ENCODE data around the gene POTEF.
A peak's percentile ranks its signal among the peaks of the same experiment; 100 is the strongest.
"Not testable (repeated sequence)": the region's sequence is repeated elsewhere in the genome, so short reads cannot be mapped to it uniquely, and the experiment has no call there.

POTEF gene

DNA sequence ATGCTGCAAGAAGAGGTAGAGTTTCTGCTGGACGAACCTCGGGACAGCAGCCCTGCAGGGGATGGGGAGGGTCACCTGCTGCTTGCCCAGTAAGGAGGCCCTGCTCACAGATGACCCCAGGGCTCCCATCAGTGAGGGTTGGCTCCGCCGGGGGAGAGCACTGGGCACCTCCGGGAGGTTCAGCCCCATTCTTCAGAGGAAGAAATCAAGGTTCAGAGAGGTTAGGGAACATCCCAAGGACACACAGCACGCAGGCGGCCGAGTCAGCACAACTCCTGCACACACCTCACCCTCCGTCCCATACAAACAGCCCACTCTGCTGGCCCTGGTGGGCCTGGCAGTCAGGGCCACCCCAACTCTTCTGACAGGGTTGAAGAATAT, 27.6 kb upstream of the POTEF start:
- no peaks in the 10 kb centered on the region for H4K20me1 ChIP-seq (ENCODE audit: insufficient read depth, low read length)
- no peak overlapping the region for H3K9ac ChIP-seq (ENCODE audit: low read length)
- no peak overlapping the region for H3K4me3 ChIP-seq (ENCODE audit: low read length)
- no peaks in the 10 kb centered on the region for H3K27me3 ChIP-seq (replicated peaks; ENCODE audit: insufficient read depth, low read length)
- H3K27ac ChIP-seq (ENCODE audit: low read length) = no peak overlapping the region
- no peaks in the 10 kb centered on the region for H3K4me1 ChIP-seq (ENCODE audit: low read length)
- DNase-seq = no peak
- no peaks in the 10 kb centered on the region for H3K9me3 ChIP-seq (replicated peaks; ENCODE audit: insufficient read depth, low read length)
- H3K4me2 ChIP-seq (ENCODE audit: low read depth, low read length) = no peak overlapping the region
- no peak overlapping the region for H2AFZ ChIP-seq (ENCODE audit: low read length)
- no peaks in the 10 kb centered on the region for H3K36me3 ChIP-seq (replicated peaks; ENCODE audit: insufficient read depth, low read length)
- no peaks in the 10 kb centered on the region for H3F3A ChIP-seq (ENCODE audit: insufficient read depth, low read length)
- H3K9me2 ChIP-seq (replicated peaks; ENCODE audit: insufficient read depth, low read length) = no peaks in the 10 kb centered on the region
- TF ChIP-seq, protein P1, sequence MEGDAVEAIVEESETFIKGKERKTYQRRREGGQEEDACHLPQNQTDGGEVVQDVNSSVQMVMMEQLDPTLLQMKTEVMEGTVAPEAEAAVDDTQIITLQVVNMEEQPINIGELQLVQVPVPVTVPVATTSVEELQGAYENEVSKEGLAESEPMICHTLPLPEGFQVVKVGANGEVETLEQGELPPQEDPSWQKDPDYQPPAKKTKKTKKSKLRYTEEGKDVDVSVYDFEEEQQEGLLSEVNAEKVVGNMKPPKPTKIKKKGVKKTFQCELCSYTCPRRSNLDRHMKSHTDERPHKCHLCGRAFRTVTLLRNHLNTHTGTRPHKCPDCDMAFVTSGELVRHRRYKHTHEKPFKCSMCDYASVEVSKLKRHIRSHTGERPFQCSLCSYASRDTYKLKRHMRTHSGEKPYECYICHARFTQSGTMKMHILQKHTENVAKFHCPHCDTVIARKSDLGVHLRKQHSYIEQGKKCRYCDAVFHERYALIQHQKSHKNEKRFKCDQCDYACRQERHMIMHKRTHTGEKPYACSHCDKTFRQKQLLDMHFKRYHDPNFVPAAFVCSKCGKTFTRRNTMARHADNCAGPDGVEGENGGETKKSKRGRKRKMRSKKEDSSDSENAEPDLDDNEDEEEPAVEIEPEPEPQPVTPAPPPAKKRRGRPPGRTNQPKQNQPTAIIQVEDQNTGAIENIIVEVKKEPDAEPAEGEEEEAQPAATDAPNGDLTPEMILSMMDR (IDR thresholded peaks at IDR 0.05; ENCODE audit: low read length) = no peak
- TF ChIP-seq EZH2phosphoT487 (IDR thresholded peaks at IDR 0.05; ENCODE audit: low read length) (no peak), EZH2 (optimal IDR thresholded peaks at IDR 0.05; ENCODE audit: low read depth, low read length) (no peak)
- H3K79me2 ChIP-seq (ENCODE audit: low read length) = no peaks in the 10 kb centered on the region

DNA sequence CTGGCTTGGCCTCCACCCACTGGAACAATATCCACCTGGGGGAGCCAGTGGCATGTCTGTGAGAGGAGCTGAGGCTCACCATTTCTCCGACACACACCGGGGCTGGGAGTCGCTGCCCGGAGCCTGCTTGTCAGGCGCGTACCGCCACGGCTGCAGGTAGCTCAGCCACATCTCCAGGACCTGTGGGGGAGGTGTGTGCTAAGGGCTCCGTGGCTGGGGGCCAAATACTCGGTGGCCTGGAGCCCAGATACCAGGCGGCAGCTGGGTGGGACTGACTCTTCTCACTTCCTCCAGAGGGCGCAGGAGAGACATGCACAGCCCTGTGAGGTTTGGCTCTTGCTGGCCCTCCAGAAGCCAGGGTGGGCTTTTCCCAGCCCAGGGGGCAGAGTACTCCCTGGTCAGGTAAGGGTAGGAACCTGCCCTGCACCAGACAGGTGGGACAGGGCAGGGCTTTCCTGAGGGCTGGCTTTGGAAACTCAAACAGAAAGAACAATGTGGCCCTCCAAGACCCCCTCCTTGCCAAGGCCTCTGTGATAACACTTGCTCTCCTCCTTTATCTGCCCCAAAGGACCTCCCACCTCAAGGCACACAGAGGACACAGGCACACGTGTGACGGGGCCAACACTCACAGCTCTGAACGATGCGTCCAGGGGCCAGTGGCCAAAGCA, 27.1 kb upstream of the POTEF start:
- H3K4me2 ChIP-seq (ENCODE audit: low read depth, low read length); H3K27me3 ChIP-seq (replicated peaks; ENCODE audit: insufficient read depth, low read length); H3K36me3 ChIP-seq (replicated peaks; ENCODE audit: insufficient read depth, low read length): not testable (repeated sequence)

DNA sequence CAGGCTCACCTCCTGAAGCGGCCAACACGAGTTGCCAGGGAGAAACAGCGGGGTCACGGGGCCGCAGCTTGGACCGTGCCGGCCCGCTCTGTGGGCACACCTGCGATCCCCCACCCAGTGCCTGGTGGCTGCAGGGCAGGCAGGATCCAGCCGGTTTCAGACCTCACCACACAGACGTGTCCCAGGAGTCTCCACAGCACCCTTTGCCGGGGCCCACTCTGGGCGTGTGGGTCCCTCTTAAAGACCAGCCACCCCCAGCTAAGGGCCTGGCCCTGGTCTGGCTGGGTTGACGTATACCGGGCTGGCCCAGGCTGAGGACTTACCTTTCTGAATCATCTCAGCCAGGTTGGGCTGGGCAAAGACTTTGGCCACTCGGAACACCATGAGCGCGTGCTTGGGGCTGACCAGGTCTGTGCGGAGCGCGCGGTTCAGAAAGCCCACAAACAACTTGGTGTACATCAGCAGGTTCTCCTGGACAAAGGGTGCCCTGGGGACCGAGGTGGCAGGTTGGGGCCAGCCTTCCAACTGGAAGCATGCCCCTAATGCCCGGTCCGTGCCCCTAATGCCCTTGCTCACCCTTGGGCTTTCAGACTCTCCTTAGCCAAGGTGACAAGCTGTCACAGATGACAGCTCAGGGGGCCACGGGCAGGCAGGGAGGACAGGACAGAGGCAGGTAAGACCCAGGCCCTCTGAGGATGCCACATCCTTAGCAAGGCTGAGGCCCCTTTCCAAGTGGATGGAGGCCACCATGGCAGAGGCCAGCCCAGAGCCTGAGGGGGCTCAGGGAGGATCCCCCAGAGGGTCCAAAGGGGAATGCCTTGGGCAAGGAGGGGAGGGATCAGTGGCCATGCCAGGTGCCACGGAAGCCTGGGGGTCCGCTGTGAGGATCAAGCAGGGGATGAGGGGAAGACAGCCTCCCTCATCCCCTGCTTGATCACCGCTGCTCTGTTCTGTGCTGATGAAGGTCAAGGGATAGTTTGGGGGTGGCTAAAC, 26.0 kb upstream of the POTEF start:
- Histone ChIP-seq H3K36me3 (replicated peaks; ENCODE audit: insufficient read depth, low read length) (no peaks in the 10 kb centered on the region), H3K27me3 (replicated peaks; ENCODE audit: insufficient read depth, low read length) (no peaks in the 10 kb centered on the region), H4K20me1 (ENCODE audit: insufficient read depth, low read length) (no peaks in the 10 kb centered on the region), H3K4me1 (ENCODE audit: low read length) (no peaks in the 10 kb centered on the region), H3K9me2 (replicated peaks; ENCODE audit: insufficient read depth, low read length) (no peaks in the 10 kb centered on the region), H3K27ac (ENCODE audit: low read length) (no peak overlapping the region), H3K79me2 (ENCODE audit: low read length) (no peaks in the 10 kb centered on the region), H3F3A (ENCODE audit: insufficient read depth, low read length) (no peaks in the 10 kb centered on the region), H3K9me3 (replicated peaks; ENCODE audit: insufficient read depth, low read length) (no peaks in the 10 kb centered on the region), H3K9ac (ENCODE audit: low read length) (no peak overlapping the region), H2AFZ (ENCODE audit: low read length) (no peak overlapping the region), H3K4me2 (ENCODE audit: low read depth, low read length) (no peak overlapping the region), H3K4me3 (ENCODE audit: low read length) (no peak overlapping the region)
- TF ChIP-seq EZH2phosphoT487 (IDR thresholded peaks at IDR 0.05; ENCODE audit: low read length) (no peak), EZH2 (optimal IDR thresholded peaks at IDR 0.05; ENCODE audit: low read depth, low read length) (no peak)
- TF ChIP-seq, protein P1 (IDR thresholded peaks at IDR 0.05; ENCODE audit: low read length) = no peak
- no peak for DNase-seq

More for the DNA sequence above, 27.1 kb upstream of the POTEF start:
- not testable (repeated sequence) for H3K4me3 ChIP-seq (ENCODE audit: low read length); H3K9ac ChIP-seq (ENCODE audit: low read length); H3K9me3 ChIP-seq (replicated peaks; ENCODE audit: insufficient read depth, low read length); DNase-seq; H3K79me2 ChIP-seq (ENCODE audit: low read length); H2AFZ ChIP-seq (ENCODE audit: low read length); H3F3A ChIP-seq (ENCODE audit: insufficient read depth, low read length); H3K4me1 ChIP-seq (ENCODE audit: low read length); H3K9me2 ChIP-seq (replicated peaks; ENCODE audit: insufficient read depth, low read length); H4K20me1 ChIP-seq (ENCODE audit: insufficient read depth, low read length); H3K27ac ChIP-seq (ENCODE audit: low read length)
- TF ChIP-seq, protein P1 (IDR thresholded peaks at IDR 0.05; ENCODE audit: low read length) = peak; percentile 30

DNA sequence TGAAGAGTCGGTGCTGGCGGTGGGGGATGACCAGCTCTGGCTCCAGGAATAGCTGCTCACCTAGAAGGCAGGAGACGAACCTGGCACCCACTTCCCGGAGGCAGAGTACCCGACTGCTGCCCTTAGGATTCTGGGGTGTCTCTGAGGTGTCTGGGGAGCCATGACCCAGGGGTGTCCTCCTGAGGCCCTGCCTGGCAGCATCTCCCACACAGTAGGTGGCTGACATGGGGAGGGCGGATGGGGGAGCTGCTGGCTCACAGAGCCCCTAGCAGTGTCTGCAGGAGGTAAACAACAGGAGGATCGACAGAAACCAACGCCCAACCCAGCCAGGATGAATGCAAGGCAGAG, 25.4 kb upstream of the POTEF start:
- H3K27ac ChIP-seq (ENCODE audit: low read length); H3K4me1 ChIP-seq (ENCODE audit: low read length); H3K27me3 ChIP-seq (replicated peaks; ENCODE audit: insufficient read depth, low read length); DNase-seq; H3F3A ChIP-seq (ENCODE audit: insufficient read depth, low read length); H3K4me2 ChIP-seq (ENCODE audit: low read depth, low read length); H3K4me3 ChIP-seq (ENCODE audit: low read length); H3K9me3 ChIP-seq (replicated peaks; ENCODE audit: insufficient read depth, low read length); H3K9me2 ChIP-seq (replicated peaks; ENCODE audit: insufficient read depth, low read length); H3K9ac ChIP-seq (ENCODE audit: low read length); H3K79me2 ChIP-seq (ENCODE audit: low read length); H4K20me1 ChIP-seq (ENCODE audit: insufficient read depth, low read length); H3K36me3 ChIP-seq (replicated peaks; ENCODE audit: insufficient read depth, low read length); H2AFZ ChIP-seq (ENCODE audit: low read length): not testable (repeated sequence)

DNA sequence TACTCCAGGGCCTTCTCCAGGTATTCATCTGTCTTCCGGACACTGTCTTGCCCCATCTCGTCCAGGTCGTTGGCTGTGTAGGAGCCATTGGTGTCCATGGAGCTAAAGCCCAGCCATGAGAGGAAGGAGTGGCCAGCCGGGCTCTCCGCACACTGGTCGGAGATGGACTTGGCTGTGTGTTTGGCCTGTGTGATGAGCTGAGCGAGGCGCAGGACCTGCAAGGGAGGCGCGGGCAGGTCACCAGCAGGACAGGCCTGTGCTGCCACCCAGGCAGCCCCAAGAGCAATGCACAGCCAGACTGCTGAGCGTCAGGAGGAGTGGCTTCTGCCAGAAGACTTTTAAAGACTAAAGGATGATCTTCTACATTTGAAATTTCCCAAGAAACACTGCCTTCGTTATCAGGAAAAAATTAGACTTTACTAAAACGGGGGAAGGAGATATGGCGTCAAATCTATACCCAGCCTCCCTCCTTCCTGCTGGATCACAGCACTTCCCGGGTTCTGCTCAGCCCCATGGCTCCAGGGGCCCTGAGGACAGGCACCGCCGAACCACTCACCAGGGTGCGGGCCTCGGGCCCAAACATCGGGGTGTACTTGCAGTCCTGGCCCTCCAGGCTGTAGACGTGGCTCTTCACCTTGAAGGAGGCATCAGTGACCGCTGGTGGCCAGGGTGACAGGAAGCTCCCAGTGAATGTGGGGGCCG, 24.9 kb upstream of the POTEF start:
- H2AFZ ChIP-seq (ENCODE audit: low read length); H3K4me1 ChIP-seq (ENCODE audit: low read length); H3K36me3 ChIP-seq (replicated peaks; ENCODE audit: insufficient read depth, low read length): not testable (repeated sequence)

More for the DNA sequence above, 24.9 kb upstream of the POTEF start:
- not testable (repeated sequence) for H3K4me2 ChIP-seq (ENCODE audit: low read depth, low read length); H3K4me3 ChIP-seq (ENCODE audit: low read length); H3K9ac ChIP-seq (ENCODE audit: low read length); H3K9me3 ChIP-seq (replicated peaks; ENCODE audit: insufficient read depth, low read length); H4K20me1 ChIP-seq (ENCODE audit: insufficient read depth, low read length); DNase-seq; H3K79me2 ChIP-seq (ENCODE audit: low read length); H3K27ac ChIP-seq (ENCODE audit: low read length); H3K9me2 ChIP-seq (replicated peaks; ENCODE audit: insufficient read depth, low read length); H3F3A ChIP-seq (ENCODE audit: insufficient read depth, low read length); H3K27me3 ChIP-seq (replicated peaks; ENCODE audit: insufficient read depth, low read length)

Measured in MM.1S (cell line).